ENCODE measurements around the gene TBX21. TPM values are rescaled to one million over a fixed set of nuclear protein-coding genes. Genes with fewer than 3 reads are reported as not detected.

Gene TBX21
- total and polyA plus RNA-seq, 2 experiments from 2014 or later: not detected

GRCh38 chr17:47760409-47761140, 27.5 kb downstream of the TBX21 start (continued):
- no peak for TF ChIP-seq ETS1 (IDR thresholded peaks at IDR 0.05)
- no peak for TF ChIP-seq ZNF331 (CRISPR knock-in tag; IDR thresholded peaks at IDR 0.05; ENCODE audit: low read depth)
- no peak for TF ChIP-seq EZH2phosphoT487 (IDR thresholded peaks at IDR 0.05; ENCODE audit: unreplicated experiment)
- TF ChIP-seq CREB1 (CRISPR knock-in tag; IDR thresholded peaks at IDR 0.05; ENCODE audit: low read depth): no peak
- no peak for TF ChIP-seq STAT1 (IDR thresholded peaks at IDR 0.05; ENCODE audit: unreplicated experiment)
- TF ChIP-seq ZNF114 (CRISPR knock-in tag; IDR thresholded peaks at IDR 0.05): no peak
- TF ChIP-seq CTCF (conservative IDR thresholded peaks at IDR 0.05; ENCODE audit: low read depth in 2 of 2): no peak

GRCh38 chr17:47762728-47763127, 29.7 kb downstream of the TBX21 start:
- Histone ChIP-seq H3K4me3 (no peak overlapping the region), H3K27ac (ENCODE audit: low read depth) (no peak overlapping the region), H3K4me2 (no peak overlapping the region), H3K79me2 (replicated peaks; ENCODE audit: insufficient read depth) (no peaks in the 10 kb centered on the region), H3K4me1 (ENCODE audit: insufficient read depth) (no peaks in the 10 kb centered on the region), H2AFZ (no peak overlapping the region), H3K9me2 (ENCODE audit: insufficient read depth) (no peaks in the 10 kb centered on the region; the same call in 1 of the 2 replicates), H3K36me3 (ENCODE audit: insufficient read depth) (0 out of 2 replicates have a peak, but pooled peaks cover 4% of the 10 kb centered on the region), H4K20me1 (replicated peaks; ENCODE audit: insufficient read depth) (no peaks in the 10 kb centered on the region), H3K27me3 (ENCODE audit: insufficient read depth) (no peaks in the 10 kb centered on the region), H3F3A (replicated peaks; ENCODE audit: low read depth) (no peaks in the 10 kb centered on the region)
- ATAC-seq (no peak), DNase-seq (ENCODE audit: low spot score) (no peak)
- TF ChIP-seq JUNB (IDR thresholded peaks at IDR 0.05; ENCODE audit: unreplicated experiment) (no peak), ZNF462 (CRISPR knock-in tag; IDR thresholded peaks at IDR 0.05) (no peak), POLR2AphosphoS5 (IDR thresholded peaks at IDR 0.05; ENCODE audit: low read depth) (no peak), ETS1 (IDR thresholded peaks at IDR 0.05) (no peak), EZH2phosphoT487 (IDR thresholded peaks at IDR 0.05; ENCODE audit: unreplicated experiment) (no peak), ZNF114 (CRISPR knock-in tag; IDR thresholded peaks at IDR 0.05) (no peak), EZH2 (IDR thresholded peaks at IDR 0.05; ENCODE audit: low read depth, unreplicated experiment) (no peak), NANOG (IDR thresholded peaks at IDR 0.05; ENCODE audit: borderline replicate concordance) (no peak)
- H3K36me3 Mint-ChIP-seq (ENCODE audit: low read depth): no peaks in the 10 kb centered on the region
- H3K27me3 Mint-ChIP-seq (ENCODE audit: insufficient read depth, low read depth, poor library complexity): peaks cover 8% of the 10 kb centered on the region
- no peak overlapping the region for H3K4me3 Mint-ChIP-seq
- H3K4me1 Mint-ChIP-seq: no peaks in the 10 kb centered on the region
- peaks cover 22% of the 10 kb centered on the region for H3K9me3 Mint-ChIP-seq
- H3K27ac Mint-ChIP-seq: no peak overlapping the region
